ENCODE measurements around the gene CIRBP. TPM values are rescaled to one million over a fixed set of nuclear protein-coding genes. Genes with fewer than 3 reads are reported as not detected.
"Not testable (repeated sequence)": the region's sequence is repeated elsewhere in the genome, so short reads cannot be mapped to it uniquely, and the experiment has no call there.

CIRBP gene
- total RNA-seq, 2 donors from 2014 or later = 226 to 251 TPM

- no peaks in the 10 kb centered on the region for H3K36me3 Mint-ChIP-seq
- ATAC-seq (no peak), DNase-seq (ENCODE audit: low spot score) (no peak)
- H3K27ac Mint-ChIP-seq = peak overlapping the region; percentile 47 to 82
- no peaks in the 10 kb centered on the region for H3K9me3 Mint-ChIP-seq
- peaks cover 6 to 8% of the 10 kb centered on the region in 2 donors for H3K4me1 Mint-ChIP-seq (ENCODE audit: low read depth in 2 of 2)
- H3K27me3 Mint-ChIP-seq = no peaks in the 10 kb centered on the region
- peak overlapping the region; percentile 73 for H3K4me3 Mint-ChIP-seq
Observed at GRCh38 chr19:1244693-1245451, 24.3 kb upstream of the CIRBP start.

GRCh38 chr19:1245494-1246264 lies 23.5 kb upstream of the CIRBP start:
- Mint-ChIP-seq H3K27me3 (no peaks in the 10 kb centered on the region), H3K4me1 (ENCODE audit: low read depth in 2 of 2) (peaks cover 6 to 8% of the 10 kb centered on the region in 2 donors), H3K27ac (no peak overlapping the region), H3K9me3 (no peaks in the 10 kb centered on the region), H3K36me3 (no peaks in the 10 kb centered on the region), H3K4me3 (no peak overlapping the region)
- DNase-seq (ENCODE audit: low spot score) = no peak
- no peak for ATAC-seq

- not testable (repeated sequence) for H3K27ac Mint-ChIP-seq; DNase-seq (ENCODE audit: low spot score); H3K27me3 Mint-ChIP-seq; ATAC-seq; H3K9me3 Mint-ChIP-seq; H3K4me3 Mint-ChIP-seq; H3K4me1 Mint-ChIP-seq (ENCODE audit: low read depth in 2 of 2); H3K36me3 Mint-ChIP-seq
Observed at GRCh38 chr19:1246265-1247087, 22.7 kb upstream of the CIRBP start.

- Mint-ChIP-seq H3K36me3 (no peaks in the 10 kb centered on the region), H3K27ac (no peak overlapping the region), H3K27me3 (no peaks in the 10 kb centered on the region), H3K9me3 (no peaks in the 10 kb centered on the region), H3K4me3 (no peak overlapping the region), H3K4me1 (ENCODE audit: low read depth in 2 of 2) (peaks cover 0 to 9% of the 10 kb centered on the region in 2 donors)
- ATAC-seq (no peak), DNase-seq (ENCODE audit: low spot score) (no peak)
Observed at GRCh38 chr19:1247748-1248138, 21.4 kb upstream of the CIRBP start.

GRCh38 chr19:1248139-1248785 lies 20.9 kb upstream of the CIRBP start, which contains the start of gene MIDN:
TSS of gene MIDN (plus strand) at chr19:1248583. CDS start at chr19:1250297, 1,714 bp downstream.
- H3K9me3 Mint-ChIP-seq = no peaks in the 10 kb centered on the region
- H3K27me3 Mint-ChIP-seq = no peaks in the 10 kb centered on the region
- peak within 1 kb of the TSS; percentile 70 for H3K4me3 Mint-ChIP-seq
- no peaks in the 10 kb centered on the region for H3K36me3 Mint-ChIP-seq
- ATAC-seq (peak; percentile 37 to 52), DNase-seq (ENCODE audit: low spot score) (peak; percentile 85)
- H3K4me1 Mint-ChIP-seq (ENCODE audit: low read depth in 2 of 2) = peaks cover under 1 to 9% of the 10 kb centered on the region in 2 donors
- peak within 1 kb of the TSS; percentile 29 to 56 for H3K27ac Mint-ChIP-seq

GRCh38 chr19:1248786-1249297 lies 20.3 kb upstream of the CIRBP start:
- peak overlapping the region; percentile 70 for H3K4me3 Mint-ChIP-seq
- no peaks in the 10 kb centered on the region for H3K9me3 Mint-ChIP-seq
- no peaks in the 10 kb centered on the region for H3K36me3 Mint-ChIP-seq
- peaks cover 4 to 12% of the 10 kb centered on the region in 2 donors for H3K4me1 Mint-ChIP-seq (ENCODE audit: low read depth in 2 of 2)
- peak overlapping the region; percentile 29 to 56 for H3K27ac Mint-ChIP-seq
- ATAC-seq = peak; percentile 57 to 68
- DNase-seq (ENCODE audit: low spot score) = peak; percentile 90
- no peaks in the 10 kb centered on the region for H3K27me3 Mint-ChIP-seq

- peak; percentile 96 for DNase-seq (ENCODE audit: low spot score)
Observed at GRCh38 chr19:1249298-1249989, 19.7 kb upstream of the CIRBP start.

GRCh38 chr19:1249990-1250436 lies 19.1 kb upstream of the CIRBP start:
- Mint-ChIP-seq H3K36me3 (no peaks in the 10 kb centered on the region), H3K27ac (peak overlapping the region in 1 of 2 donors; percentile 53), H3K4me1 (ENCODE audit: low read depth in 2 of 2) (peaks cover 4 to 13% of the 10 kb centered on the region in 2 donors), H3K4me3 (peak overlapping the region; percentile 83), H3K9me3 (no peaks in the 10 kb centered on the region), H3K27me3 (no peaks in the 10 kb centered on the region)
- DNase-seq (ENCODE audit: low spot score) = no peak
- no peak for ATAC-seq

More at GRCh38 chr19:1249298-1249989, 19.7 kb upstream of the CIRBP start:
- Mint-ChIP-seq H3K27me3 (no peaks in the 10 kb centered on the region), H3K4me3 (peak overlapping the region; percentile 83), H3K36me3 (no peaks in the 10 kb centered on the region), H3K4me1 (ENCODE audit: low read depth in 2 of 2) (peaks cover 4 to 12% of the 10 kb centered on the region in 2 donors), H3K9me3 (no peaks in the 10 kb centered on the region), H3K27ac (peak overlapping the region in 1 of 2 donors; percentile 53)
- ATAC-seq = peak; percentile 73 to 80

GRCh38 chr19:1250437-1251260 lies 18.5 kb upstream of the CIRBP start:
- no peak for ATAC-seq
- Mint-ChIP-seq H3K4me1 (ENCODE audit: low read depth in 2 of 2) (peaks cover 4 to 16% of the 10 kb centered on the region in 2 donors), H3K36me3 (no peaks in the 10 kb centered on the region), H3K27me3 (no peaks in the 10 kb centered on the region), H3K27ac (peak overlapping the region; percentile 80 to 92), H3K4me3 (peak overlapping the region; percentile 84), H3K9me3 (no peaks in the 10 kb centered on the region)
- DNase-seq (ENCODE audit: low spot score) = no peak

GRCh38 chr19:1251330-1252220 lies 17.6 kb upstream of the CIRBP start:
- H3K36me3 Mint-ChIP-seq = no peaks in the 10 kb centered on the region
- H3K4me1 Mint-ChIP-seq (ENCODE audit: low read depth in 2 of 2) = peaks cover 4 to 16% of the 10 kb centered on the region in 2 donors

GRCh38 chr19:1252221-1252820 lies 16.8 kb upstream of the CIRBP start:
- DNase-seq (ENCODE audit: low spot score) (no peak), ATAC-seq (peak in 1 of 2 donors; percentile 1)
- Mint-ChIP-seq H3K27me3 (no peaks in the 10 kb centered on the region), H3K36me3 (no peaks in the 10 kb centered on the region), H3K4me1 (ENCODE audit: low read depth in 2 of 2) (peaks cover 4 to 17% of the 10 kb centered on the region in 2 donors), H3K9me3 (no peaks in the 10 kb centered on the region), H3K4me3 (peak overlapping the region; percentile 84), H3K27ac (peak overlapping the region; percentile 80 to 92)

More at GRCh38 chr19:1251330-1252220, 17.6 kb upstream of the CIRBP start:
- Mint-ChIP-seq H3K9me3 (no peaks in the 10 kb centered on the region), H3K27me3 (no peaks in the 10 kb centered on the region), H3K4me3 (peak overlapping the region; percentile 84), H3K27ac (peak overlapping the region; percentile 80 to 92)
- no peak for ATAC-seq
- DNase-seq (ENCODE audit: low spot score) = peak; percentile 82
